Skeletal muscle cell (primary cell): Measurements from ENCODE around the gene WIPF3.

Experiments
- DNase-seq: peaks from one replicate; pipeline ENCODE4 v3.0.0-alpha.2; 2010; ENCODE audit warnings: low read depth
- H3K4me3 ChIP-seq: 2 replicates; pipeline ENCODE4 v1.5.1; 2011; ENCODE audit warnings: low read depth, mild to moderate bottlenecking, control low read depth, low read length, moderate library complexity

The WIPF3 gene

DNA sequence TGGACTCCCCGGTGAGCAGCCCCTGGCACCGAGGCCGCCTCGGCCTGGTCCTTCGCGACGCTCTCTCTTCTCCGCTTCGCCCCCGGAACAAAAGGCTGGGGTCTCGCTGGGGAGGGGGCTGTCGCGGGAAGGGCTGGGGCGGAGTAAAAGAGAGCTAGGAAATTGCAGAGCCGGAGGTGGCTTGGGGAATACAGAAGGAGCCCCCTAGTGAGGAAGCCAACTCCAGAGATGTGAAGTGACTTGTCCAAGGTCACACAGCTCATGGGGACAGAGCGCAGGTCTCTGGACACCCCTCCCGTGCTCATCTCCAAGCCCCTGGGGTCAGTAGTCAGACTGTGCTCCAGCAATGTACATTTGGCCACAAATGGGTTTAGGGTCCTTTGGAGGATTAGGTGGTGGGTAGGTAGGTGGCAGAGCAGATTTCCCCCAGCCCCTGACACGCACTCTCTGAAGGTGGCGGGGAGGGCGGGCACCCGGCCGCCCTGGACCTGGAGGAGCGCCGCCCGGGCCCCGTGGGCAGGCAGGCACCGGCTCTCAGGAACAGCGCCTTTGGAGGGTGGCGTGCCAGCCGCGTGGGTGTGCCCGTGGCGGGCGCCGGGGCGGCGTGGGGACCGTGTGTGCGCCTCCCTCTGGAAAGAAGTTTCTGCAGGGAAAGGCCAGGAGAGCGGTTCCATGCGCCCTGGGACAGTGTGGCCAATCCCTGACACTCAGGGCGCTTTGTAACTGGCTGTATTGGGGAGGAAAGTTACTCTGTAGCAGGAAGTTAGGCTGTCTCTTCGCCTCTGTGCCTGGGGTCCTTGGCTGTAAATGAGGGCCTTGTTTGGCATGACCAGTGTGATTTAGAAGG lies 910 bp downstream of the WIPF3 start:
- peak overlapping the region; percentile 38 for H3K4me3 ChIP-seq
- DNase-seq = no peak

DNA sequence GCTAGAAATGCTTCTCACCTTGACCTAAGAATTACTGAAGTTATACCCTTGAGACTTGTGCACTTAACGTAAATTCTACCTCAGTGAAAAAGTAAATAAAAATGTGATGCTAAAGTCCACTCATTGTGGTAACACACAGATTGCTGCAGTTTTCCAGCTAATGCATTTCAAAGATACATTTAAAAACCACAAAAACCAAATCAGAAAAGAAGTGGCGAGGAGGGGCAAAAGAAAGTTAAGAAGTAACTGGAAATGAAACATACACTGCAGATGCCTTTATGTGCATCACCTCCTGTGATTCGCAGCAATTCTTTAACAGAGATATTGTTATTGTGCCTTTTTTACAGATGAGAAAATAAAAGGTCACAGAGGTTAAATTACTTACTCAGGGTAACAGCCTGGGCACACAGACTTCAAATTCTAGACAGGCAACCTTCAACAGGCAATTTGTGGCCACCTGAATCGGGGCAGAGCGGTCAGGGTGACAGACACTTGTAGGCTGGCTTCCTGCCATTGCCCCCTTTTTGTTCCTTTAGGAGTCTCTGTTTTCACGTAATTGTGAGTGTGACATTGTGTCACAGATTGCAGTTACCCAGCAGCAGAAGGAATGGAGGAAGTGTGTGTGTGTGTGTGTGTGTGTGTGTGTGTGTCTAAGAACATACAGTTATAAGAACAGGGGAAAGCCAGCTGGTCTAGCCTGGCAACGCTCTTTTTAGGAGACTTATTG lies 1.9 kb downstream of the WIPF3 start:
- DNase-seq = no peak
- H3K4me3 ChIP-seq = no peak overlapping the region

DNA sequence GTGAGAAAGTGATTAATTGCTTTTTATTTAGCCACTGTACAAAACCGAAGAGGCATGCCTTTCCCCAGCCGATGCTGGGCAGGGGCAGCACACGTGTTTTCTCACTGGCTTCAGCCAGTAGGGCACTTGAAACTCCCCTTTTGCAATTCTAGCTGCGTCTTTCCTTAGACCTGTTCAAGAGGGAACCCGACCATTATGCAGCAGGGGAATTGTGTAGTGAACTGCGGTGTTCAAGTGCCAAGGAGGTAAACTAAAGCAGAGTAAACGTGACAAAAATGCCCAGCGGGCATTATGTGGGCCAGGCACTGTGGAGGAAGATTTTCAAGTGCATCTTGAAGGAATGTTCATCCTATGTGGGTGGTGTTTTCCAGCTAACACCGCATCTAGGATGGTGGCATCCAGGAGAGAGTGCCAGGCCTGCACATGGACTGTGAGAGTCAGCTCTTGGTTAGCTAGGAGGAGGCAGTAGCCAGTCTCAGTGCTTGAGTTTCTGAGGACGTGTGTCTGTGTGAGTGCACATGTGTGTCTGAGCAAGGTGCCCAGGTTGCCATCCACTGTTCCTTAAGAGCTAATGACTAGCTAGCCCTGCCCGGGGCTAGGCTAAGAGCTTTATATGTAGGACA lies 3.3 kb downstream of the WIPF3 start:
- DNase-seq = no peak
- H3K4me3 ChIP-seq = no peak overlapping the region

DNA sequence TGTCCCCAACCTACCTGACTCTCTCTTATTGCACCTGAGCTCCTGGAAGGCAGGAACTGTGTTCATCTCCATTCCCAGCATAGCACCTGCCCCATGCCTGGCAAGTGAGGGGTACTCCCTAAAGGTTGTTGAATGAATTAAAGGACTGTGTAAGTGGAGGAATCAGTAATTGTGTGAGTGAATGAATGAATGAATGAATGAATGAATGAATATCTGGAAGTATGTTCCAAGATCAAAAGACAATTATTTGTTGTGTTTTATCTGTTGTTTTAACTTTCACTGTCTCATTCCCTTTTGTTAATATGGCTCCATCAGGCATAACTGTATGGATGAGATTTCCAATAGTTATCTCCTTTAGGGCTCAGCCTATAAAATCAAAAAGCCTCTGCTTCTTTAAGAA lies 4.0 kb downstream of the WIPF3 start:
- no peak overlapping the region for H3K4me3 ChIP-seq
- DNase-seq = no peak

DNA sequence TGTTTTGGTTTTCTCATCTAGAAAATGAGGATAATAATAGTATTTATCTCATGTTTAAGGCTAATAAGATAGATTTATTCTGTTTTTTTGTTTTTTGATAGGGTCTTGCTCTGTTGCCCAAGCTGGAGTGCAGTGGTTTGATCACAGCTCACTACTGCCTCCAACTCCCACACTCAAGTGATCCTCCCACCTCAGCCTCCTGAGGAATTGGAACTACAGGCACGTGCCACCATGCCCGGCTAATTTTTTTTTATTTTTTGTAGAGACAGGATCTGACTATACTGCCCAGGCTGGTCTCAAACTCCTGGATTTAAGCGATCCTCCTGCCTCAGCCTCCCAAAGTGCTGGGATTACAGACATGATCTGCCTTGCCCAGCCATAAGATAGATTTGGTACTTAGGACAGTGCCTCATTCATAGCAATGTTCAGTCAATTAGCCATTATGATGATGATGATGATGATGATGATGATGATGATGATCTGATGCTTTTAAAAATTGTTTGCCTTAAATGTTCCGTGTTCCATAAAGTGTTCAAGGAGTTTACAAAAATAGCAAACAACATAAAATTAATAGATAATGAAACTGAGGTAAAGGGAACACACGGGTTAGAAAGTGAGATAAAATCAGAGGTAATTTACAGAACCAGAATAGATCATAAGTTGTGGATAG lies 4.6 kb downstream of the WIPF3 start:
- H3K4me3 ChIP-seq = no peak overlapping the region
- no peak for DNase-seq

- DNase-seq = no peak
- H3K4me3 ChIP-seq = no peak overlapping the region
Observed at GRCh38 chr7:29811586-29811985, 5.3 kb downstream of the WIPF3 start.

DNA sequence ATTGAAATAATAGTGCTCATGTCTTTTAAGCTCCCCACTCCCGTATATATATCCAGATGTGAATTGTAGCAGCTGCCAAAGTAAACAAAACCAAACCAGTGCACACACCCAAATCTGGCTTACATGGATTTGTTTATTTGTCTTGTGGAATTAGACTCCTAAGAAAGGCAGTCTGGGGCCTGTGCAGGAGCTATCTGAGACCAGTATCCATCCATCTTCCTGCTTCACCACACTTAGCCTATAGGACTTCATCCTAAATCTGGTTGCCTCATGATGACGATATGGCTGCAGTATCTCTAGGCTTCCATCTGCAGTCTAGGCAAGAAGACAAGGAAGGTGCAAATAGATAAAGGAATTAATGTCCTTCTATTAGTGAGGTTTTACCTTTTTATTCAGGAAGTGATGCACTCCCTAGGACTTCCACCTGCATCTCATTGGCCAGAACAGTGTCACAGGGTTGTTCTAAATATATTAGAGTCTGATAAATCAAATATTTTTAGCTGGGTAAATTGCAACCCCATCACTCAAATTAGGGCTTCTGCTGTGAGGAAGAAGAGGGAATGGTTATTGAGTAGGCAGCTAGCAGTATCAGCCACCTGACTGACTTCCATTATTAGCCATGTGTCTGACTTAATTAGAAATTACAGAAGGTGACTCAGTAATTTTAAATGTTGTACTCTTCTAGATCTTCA lies 6.0 kb downstream of the WIPF3 start:
- H3K4me3 ChIP-seq = no peak overlapping the region
- DNase-seq = no peak

DNA sequence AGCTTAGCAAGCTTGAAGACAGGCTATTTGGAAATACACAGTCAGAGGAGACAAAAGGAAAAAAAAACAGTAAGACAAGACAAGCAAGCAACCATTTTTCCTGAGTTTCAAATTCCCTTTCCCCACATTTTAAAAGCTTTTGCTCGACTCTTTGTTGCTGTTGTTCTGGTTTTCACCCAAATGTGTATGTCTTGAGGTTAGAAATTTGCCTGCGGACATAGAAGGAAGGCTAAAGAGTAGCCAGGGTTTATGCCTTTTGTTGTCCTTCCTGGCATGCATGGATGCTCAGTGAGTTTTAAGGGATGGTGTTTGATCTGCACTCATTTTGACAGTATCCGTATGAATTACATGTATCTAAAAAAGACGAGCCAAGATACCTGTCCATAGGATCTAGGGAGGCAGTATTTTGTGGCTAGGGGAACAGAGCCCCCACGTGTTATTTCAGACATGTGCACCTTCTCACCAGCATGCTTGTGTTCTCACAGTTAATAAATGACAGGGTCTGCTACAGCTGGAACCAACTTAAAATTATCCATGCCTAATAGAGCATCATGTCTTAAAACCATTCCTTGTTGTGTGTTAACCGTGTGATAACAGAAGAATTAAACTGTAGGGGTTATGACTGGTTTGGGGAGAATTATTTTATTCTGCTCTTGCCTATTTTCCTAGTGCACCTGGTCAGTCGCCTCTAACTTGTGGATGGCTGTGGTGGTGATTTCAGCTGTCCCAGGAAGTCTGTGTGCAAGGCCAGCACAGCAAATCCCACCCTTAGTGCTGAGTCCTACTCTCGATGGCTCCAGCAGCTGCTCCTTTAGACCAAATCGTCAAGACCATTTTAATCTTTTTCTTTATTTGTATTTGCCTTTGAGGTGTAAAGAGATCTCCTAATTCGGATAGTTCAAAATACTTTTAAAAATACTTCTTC lies 9.1 kb downstream of the WIPF3 start:
- no peak overlapping the region for H3K4me3 ChIP-seq
- peak; percentile 0 for DNase-seq

DNA sequence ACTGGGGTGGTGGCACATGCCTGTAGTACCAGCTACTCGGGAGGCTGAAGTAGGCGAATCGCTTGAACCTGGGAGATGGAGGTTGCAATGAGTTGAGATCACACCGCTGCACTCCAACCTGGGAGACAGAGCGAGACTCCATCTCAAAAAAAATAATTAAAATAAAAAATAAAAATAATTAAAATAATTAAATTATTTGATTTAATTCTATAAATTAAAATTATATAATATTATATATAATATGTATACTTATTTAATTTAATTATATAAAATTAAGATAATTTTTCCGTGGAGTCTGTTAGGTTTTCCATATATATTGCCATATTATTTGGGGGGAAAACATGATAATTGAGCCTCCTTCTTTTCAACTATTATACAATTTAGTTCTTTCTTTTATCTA lies 12.0 kb downstream of the WIPF3 start:
- DNase-seq = no peak
- no peak overlapping the region for H3K4me3 ChIP-seq

- no peak overlapping the region for H3K4me3 ChIP-seq
- no peak for DNase-seq
Observed at GRCh38 chr7:29825775-29826529, 19.6 kb downstream of the WIPF3 start.

GRCh38 chr7:29826530-29826822 lies 20.2 kb downstream of the WIPF3 start:
- no peak for DNase-seq
- H3K4me3 ChIP-seq = no peak overlapping the region

DNA sequence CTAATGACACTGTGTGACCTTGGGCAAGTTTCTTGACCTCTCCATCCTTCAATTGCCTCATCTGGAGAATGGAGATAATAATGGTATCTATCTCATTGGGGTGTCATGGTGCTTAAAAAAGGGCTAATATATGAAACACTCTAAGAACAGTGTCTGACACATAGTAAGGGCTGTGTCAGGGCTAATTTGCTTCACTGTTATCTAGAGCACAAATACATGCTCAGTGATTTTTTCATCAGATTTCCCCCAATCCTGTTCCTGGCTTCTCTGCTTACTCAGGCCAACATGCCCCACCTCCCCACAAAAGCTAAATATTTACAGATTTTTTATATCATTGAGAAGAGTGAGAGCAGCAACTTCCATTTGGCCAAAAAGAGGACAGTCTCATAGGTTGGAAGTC lies 20.6 kb downstream of the WIPF3 start:
- DNase-seq = no peak
- no peak overlapping the region for H3K4me3 ChIP-seq

- DNase-seq = no peak
- H3K4me3 ChIP-seq = no peak overlapping the region
Observed at GRCh38 chr7:29831705-29832104, 25.4 kb downstream of the WIPF3 start.

DNA sequence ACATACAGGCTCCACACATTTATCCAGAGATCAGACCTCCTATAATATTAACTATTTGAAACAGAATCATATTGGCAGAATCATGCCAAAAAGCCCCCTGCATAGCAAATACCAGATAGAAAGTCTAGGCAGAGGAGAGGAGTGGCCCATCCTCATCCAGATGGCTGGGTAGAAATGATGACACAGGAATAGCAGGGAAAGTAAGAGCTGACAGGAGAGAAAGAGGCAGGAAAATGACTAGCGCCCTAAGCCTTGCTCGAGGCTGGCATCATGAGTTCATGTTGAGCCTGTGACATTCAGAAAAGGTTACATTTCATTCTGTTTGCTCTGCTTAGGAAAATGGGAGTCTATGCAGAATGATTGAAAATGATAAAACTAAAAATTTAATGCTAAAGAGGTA lies 27.6 kb downstream of the WIPF3 start:
- DNase-seq = no peak
- no peak overlapping the region for H3K4me3 ChIP-seq

- DNase-seq = no peak
- no peak overlapping the region for H3K4me3 ChIP-seq
Observed at GRCh38 chr7:29835718-29836117, 29.4 kb downstream of the WIPF3 start.

- H3K4me3 ChIP-seq = no peak overlapping the region
- DNase-seq = peak; percentile 38
Observed at GRCh38 chr7:29839302-29839701, 33.0 kb downstream of the WIPF3 start.

- DNase-seq = no peak
- no peak overlapping the region for H3K4me3 ChIP-seq
Observed at GRCh38 chr7:29839921-29840320, 33.6 kb downstream of the WIPF3 start.

- H3K4me3 ChIP-seq = no peak overlapping the region
- no peak for DNase-seq
Observed at GRCh38 chr7:29840701-29841100, 34.4 kb downstream of the WIPF3 start.
